Tibial artery (tissue), 4 donors: ENCODE measurements around the gene RAB42.

Experiments used
- DNase-seq, 2 donors: peaks; one replicate each; pipeline ENCODE4 v3.0.0-alpha.2; 2019
- H3K27ac ChIP-seq, 2 donors: fragments of 200-600 bp; sonication (generic) in 1 of 2; 1 replicate in 1 of 2; 2 replicates in 1 of 2; pipeline ENCODE4 v1.5.1; 2018 to 2019; ENCODE audit warnings: mild to moderate bottlenecking in 1 of 2
- H3K27me3 ChIP-seq, 2 donors: fragments of 200-600 bp; sonication (generic) in 1 of 2; one replicate each; pipeline versions ENCODE4 v1.5.1 to v1.6.0; 2016 to 2019
- H3K36me3 ChIP-seq, 3 donors: fragments of 200-600 bp; sonication (generic) in 2 of 3; one replicate each; pipeline ENCODE4 v1.5.1; 2016 to 2019; ENCODE audit warnings: mild to moderate bottlenecking in 2 of 3
- H3K4me1 ChIP-seq, 4 donors: fragments of 200-600 bp; sonication (generic) in 2 of 4; 1 replicate in 3 of 4; 2 replicates in 1 of 4; pipeline ENCODE4 v1.5.1; 2016 to 2019
- H3K4me3 ChIP-seq, 2 donors: fragments of 200-600 bp; sonication (generic) in 1 of 2; 1 replicate in 1 of 2; 2 replicates in 1 of 2; pipeline ENCODE4 v1.5.1; 2018 to 2019; ENCODE audit warnings: mild to moderate bottlenecking in 2 of 2
- H3K9me3 ChIP-seq, 3 donors: fragments of 200-600 bp; sonication (generic) in 1 of 3; one replicate each; pipeline ENCODE4 v1.5.1; 2016 to 2019
- intact Hi-C: fragments of 100-400 bp; cut with DNase I; formaldehyde crosslinking; loops from one replicate; pipeline ENCODE4 v1.15.0; 2023; ENCODE audit warnings: low total_unique reads
- TF ChIP-seq, protein P1 (sequence below), 2 experiments: fragments of 200-600 bp in 1 of 2; fragments of 450-650 bp in 1 of 2; IDR thresholded peaks; one replicate each; pipeline ENCODE4 v1.5.1; 2017 to 2019; ENCODE audit warnings: antibody characterized with exemption in 2 of 2, mild to moderate bottlenecking in 1 of 2, moderate library complexity in 1 of 2

The RAB42 gene

DNA sequence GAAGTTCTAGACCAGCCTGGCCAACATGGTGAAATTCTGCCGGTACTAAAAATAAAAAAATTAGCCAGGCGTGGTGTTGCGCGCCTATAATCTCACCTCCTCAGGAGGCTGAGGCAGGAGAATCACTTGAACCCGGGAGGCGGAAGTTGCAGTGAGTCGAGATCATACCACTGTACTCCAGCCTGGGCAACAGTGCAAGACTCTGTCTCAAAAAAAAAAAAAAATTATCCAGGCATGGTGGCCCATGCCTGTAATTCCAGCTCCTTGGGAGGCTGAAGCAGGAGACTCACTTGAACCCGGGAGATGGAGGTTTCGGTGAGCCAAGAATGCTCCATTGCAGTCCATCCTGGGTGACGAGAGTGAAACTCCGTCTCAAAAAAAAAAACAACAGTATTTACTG, 18.5 kb upstream of the RAB42 start:
- H3K4me3 ChIP-seq = no peak overlapping the region
- TF ChIP-seq, protein P1, sequence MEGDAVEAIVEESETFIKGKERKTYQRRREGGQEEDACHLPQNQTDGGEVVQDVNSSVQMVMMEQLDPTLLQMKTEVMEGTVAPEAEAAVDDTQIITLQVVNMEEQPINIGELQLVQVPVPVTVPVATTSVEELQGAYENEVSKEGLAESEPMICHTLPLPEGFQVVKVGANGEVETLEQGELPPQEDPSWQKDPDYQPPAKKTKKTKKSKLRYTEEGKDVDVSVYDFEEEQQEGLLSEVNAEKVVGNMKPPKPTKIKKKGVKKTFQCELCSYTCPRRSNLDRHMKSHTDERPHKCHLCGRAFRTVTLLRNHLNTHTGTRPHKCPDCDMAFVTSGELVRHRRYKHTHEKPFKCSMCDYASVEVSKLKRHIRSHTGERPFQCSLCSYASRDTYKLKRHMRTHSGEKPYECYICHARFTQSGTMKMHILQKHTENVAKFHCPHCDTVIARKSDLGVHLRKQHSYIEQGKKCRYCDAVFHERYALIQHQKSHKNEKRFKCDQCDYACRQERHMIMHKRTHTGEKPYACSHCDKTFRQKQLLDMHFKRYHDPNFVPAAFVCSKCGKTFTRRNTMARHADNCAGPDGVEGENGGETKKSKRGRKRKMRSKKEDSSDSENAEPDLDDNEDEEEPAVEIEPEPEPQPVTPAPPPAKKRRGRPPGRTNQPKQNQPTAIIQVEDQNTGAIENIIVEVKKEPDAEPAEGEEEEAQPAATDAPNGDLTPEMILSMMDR (IDR thresholded peaks at IDR 0.05) = no peak
- peaks cover 61 to 100% (median 81%) of the 10 kb centered on the region in 3 donors for H3K36me3 ChIP-seq
- H3K27me3 ChIP-seq = no peaks in the 10 kb centered on the region
- intact Hi-C loops = no loop called here
- no peak for DNase-seq
- H3K27ac ChIP-seq = no peak overlapping the region
- H3K9me3 ChIP-seq = no peaks in the 10 kb centered on the region
- no peaks in the 10 kb centered on the region for H3K4me1 ChIP-seq

DNA sequence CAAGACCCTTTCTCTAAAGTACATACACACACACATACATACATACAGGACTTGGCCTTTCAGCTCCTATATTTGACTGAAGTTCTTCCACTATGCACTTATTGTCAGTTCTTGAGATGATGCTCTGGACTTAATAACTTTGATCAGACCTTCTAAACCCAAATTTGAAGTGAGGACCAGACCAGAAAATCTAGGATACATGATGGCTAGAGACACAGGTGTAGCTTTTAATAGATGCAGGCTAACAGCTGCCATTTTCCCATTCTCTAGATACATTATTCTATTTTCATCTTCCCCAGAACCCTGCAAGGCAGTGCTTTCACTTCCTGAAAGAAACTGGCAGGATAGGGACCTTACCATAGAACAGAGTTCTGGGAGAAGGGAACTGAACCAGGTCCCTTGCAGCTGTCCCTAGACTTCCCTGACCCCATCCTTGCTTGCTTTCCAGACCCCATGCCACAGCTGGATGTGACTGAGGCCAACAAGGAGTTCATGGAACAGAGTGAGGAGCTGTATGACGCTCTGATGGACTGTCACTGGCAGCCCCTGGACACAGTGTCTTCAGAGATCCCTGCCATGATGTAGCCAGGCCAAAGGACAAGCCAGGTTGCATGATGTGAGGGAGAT, 14.9 kb upstream of the RAB42 start:
- no peak overlapping the region for H3K4me3 ChIP-seq
- peaks cover 0 to 23% (median 14%) of the 10 kb centered on the region in 4 donors for H3K4me1 ChIP-seq
- peaks cover 50 to 81% (median 66%) of the 10 kb centered on the region in 3 donors for H3K36me3 ChIP-seq
- no peaks in the 10 kb centered on the region for H3K27me3 ChIP-seq
- no peak for DNase-seq
- H3K27ac ChIP-seq = no peak overlapping the region
- intact Hi-C loops = no loop called here
- TF ChIP-seq, protein P1 (IDR thresholded peaks at IDR 0.05) = no peak
- no peaks in the 10 kb centered on the region for H3K9me3 ChIP-seq

GRCh38 chr1:28577738-28578536, 14.1 kb upstream of the RAB42 start:
- DNase-seq = no peak
- intact Hi-C loops = no loop called here
- no peak overlapping the region for H3K27ac ChIP-seq
- no peak overlapping the region for H3K4me3 ChIP-seq
- no peaks in the 10 kb centered on the region for H3K27me3 ChIP-seq
- peaks cover 42 to 73% (median 60%) of the 10 kb centered on the region in 3 donors for H3K36me3 ChIP-seq
- TF ChIP-seq, protein P1 (IDR thresholded peaks at IDR 0.05) = no peak
- H3K4me1 ChIP-seq = peaks cover 0 to 29% (median 16%) of the 10 kb centered on the region in 4 donors
- H3K9me3 ChIP-seq = no peaks in the 10 kb centered on the region

DNA sequence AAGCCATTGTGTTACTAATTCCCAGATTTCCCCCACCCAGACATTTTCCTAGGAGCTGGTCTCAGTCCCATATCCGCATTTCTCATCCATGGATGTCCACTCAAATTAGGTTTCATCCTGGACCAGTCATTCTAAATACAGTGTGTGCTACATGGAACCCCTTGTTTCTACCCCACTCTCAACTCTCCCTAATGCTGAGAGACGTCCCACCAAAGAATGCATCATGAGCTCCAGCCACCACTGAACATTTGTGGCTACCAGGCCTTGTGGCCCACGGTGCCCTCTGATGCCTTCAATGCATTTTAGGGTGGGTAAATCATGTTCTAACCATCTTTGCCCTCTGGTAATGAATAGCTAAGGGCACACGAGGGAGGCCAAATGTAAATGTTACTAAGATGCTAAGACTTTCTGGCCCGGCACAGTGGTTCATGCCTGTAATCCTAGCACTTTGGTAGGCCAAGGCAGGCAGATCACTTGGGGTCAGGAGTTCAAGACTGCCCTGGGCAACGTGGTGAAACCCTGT, 13.3 kb upstream of the RAB42 start:
- peaks cover 34 to 65% (median 53%) of the 10 kb centered on the region in 3 donors for H3K36me3 ChIP-seq
- peaks cover 0 to 31% (median 16%) of the 10 kb centered on the region in 4 donors for H3K4me1 ChIP-seq
- H3K27me3 ChIP-seq = no peaks in the 10 kb centered on the region
- intact Hi-C loops = no loop called here
- no peaks in the 10 kb centered on the region for H3K9me3 ChIP-seq
- no peak for DNase-seq
- no peak overlapping the region for H3K27ac ChIP-seq
- TF ChIP-seq, protein P1 (IDR thresholded peaks at IDR 0.05) = no peak
- H3K4me3 ChIP-seq = no peak overlapping the region

GRCh38 chr1:28579401-28579800, 12.7 kb upstream of the RAB42 start:
- TF ChIP-seq, protein P1 (IDR thresholded peaks at IDR 0.05) = no peak
- intact Hi-C loops = no loop called here
- Histone ChIP-seq H3K9me3 (no peaks in the 10 kb centered on the region), H3K27me3 (no peaks in the 10 kb centered on the region), H3K27ac (peak overlapping the region in 1 of 2 donors; percentile 88), H3K4me3 (peak overlapping the region in 1 of 2 donors; percentile 95), H3K36me3 (peaks cover 33 to 58% (median 47%) of the 10 kb centered on the region in 3 donors), H3K4me1 (peaks cover 0 to 31% (median 16%) of the 10 kb centered on the region in 4 donors)
- no peak for DNase-seq
